NCI-H82 treated with DMSO at 0.1 percent for 48 hours (cell line): Measurements from ENCODE around the gene HDGFL2.

Experiments
- DNase-seq: peaks from one replicate; lab custom pipeline; 2025; ENCODE audit not compliant: unreplicated experiment; lab: John Stamatoyannopoulos, UW

The HDGFL2 gene

DNA sequence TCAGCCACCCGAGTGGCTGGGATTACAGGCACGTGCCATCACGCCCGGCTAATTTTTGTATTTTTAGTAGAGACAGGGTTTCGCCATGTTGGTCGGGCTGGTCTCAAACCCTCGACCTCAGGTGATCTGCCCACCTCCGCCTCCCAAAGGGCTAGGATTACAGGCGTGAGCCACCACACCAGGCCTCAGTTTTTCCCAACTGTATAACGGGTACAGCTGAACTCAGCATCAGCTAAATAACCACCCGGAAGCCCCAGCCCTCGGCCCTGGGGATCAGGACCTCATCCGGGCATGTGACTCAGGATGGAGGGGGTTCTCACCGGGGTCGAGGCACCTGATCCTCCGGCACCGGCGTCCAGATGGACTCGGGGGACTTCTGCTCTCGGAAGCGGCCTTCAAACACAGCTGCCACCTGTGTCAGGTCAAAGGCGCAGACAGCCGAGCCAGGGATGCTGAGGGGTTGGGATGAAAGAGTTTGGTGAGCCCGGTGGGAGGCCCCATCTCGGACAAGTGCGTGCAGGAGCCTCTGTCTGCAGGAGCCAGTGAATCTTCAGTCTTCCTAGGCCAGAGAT lies 78.5 kb downstream of the HDGFL2 start:
- DNase-seq, result no peak
